ENCODE results near the gene EXOC2.

The EXOC2 gene

GRCh38 chr6:558959-559358 is 134.0 kb downstream of the EXOC2 start:
- DNase-seq (ENCODE audit: low read depth): no peak
- no peak overlapping the region for H3K4me3 ChIP-seq (ENCODE audit: low read depth, low read length)

GRCh38 chr6:558089-558488 is 134.8 kb downstream of the EXOC2 start:
- DNase-seq (ENCODE audit: low read depth): no peak

GRCh38 chr6:551829-552350 is 141.0 kb downstream of the EXOC2 start:
- no peak for DNase-seq (ENCODE audit: low read depth)

More at GRCh38 chr6:558089-558488, 134.8 kb downstream of the EXOC2 start:
- H3K4me3 ChIP-seq (ENCODE audit: low read depth, low read length): no peak overlapping the region

GRCh38 chr6:551405-551804 is 141.5 kb downstream of the EXOC2 start:
- DNase-seq (ENCODE audit: low read depth): peak; percentile 15
- H3K4me3 ChIP-seq (ENCODE audit: low read depth, low read length): no peak overlapping the region

More at GRCh38 chr6:551829-552350, 141.0 kb downstream of the EXOC2 start:
- no peak overlapping the region for H3K4me3 ChIP-seq (ENCODE audit: low read depth, low read length)

- no peak overlapping the region for H3K4me3 ChIP-seq (ENCODE audit: low read depth, low read length)
- DNase-seq (ENCODE audit: low read depth): no peak
Observed at GRCh38 chr6:549906-550305, 143.0 kb downstream of the EXOC2 start.

GRCh38 chr6:548517-548916 is 144.4 kb downstream of the EXOC2 start:
- no peak for DNase-seq (ENCODE audit: low read depth)
- no peak overlapping the region for H3K4me3 ChIP-seq (ENCODE audit: low read depth, low read length)

- DNase-seq (ENCODE audit: low read depth): no peak
- H3K4me3 ChIP-seq (ENCODE audit: low read depth, low read length): no peak overlapping the region
Observed at GRCh38 chr6:548091-548490, 144.8 kb downstream of the EXOC2 start.

GRCh38 chr6:540490-540889 is 152.4 kb downstream of the EXOC2 start:
- H3K4me3 ChIP-seq (ENCODE audit: low read depth, low read length): no peak overlapping the region
- no peak for DNase-seq (ENCODE audit: low read depth)

GRCh38 chr6:537114-537513 is 155.8 kb downstream of the EXOC2 start:
- DNase-seq (ENCODE audit: low read depth): no peak
- no peak overlapping the region for H3K4me3 ChIP-seq (ENCODE audit: low read depth, low read length)

GRCh38 chr6:530425-530824 is 162.5 kb downstream of the EXOC2 start:
- no peak overlapping the region for H3K4me3 ChIP-seq (ENCODE audit: low read depth, low read length)
- no peak for DNase-seq (ENCODE audit: low read depth)

- no peak for DNase-seq (ENCODE audit: low read depth)
- H3K4me3 ChIP-seq (ENCODE audit: low read depth, low read length): no peak overlapping the region
Observed at GRCh38 chr6:528989-529388, 163.9 kb downstream of the EXOC2 start.

- H3K4me3 ChIP-seq (ENCODE audit: low read depth, low read length): no peak overlapping the region
- DNase-seq (ENCODE audit: low read depth): no peak
Observed at GRCh38 chr6:527989-528673, 164.8 kb downstream of the EXOC2 start.

GRCh38 chr6:524803-525202 is 168.1 kb downstream of the EXOC2 start:
- H3K4me3 ChIP-seq (ENCODE audit: low read depth, low read length): no peak overlapping the region
- no peak for DNase-seq (ENCODE audit: low read depth)

- no peak for DNase-seq (ENCODE audit: low read depth)
- H3K4me3 ChIP-seq (ENCODE audit: low read depth, low read length): no peak overlapping the region
Observed at GRCh38 chr6:520820-521219, 172.1 kb downstream of the EXOC2 start.

GRCh38 chr6:518218-518617 is 174.7 kb downstream of the EXOC2 start:
- DNase-seq (ENCODE audit: low read depth): no peak
- H3K4me3 ChIP-seq (ENCODE audit: low read depth, low read length): no peak overlapping the region

GRCh38 chr6:516213-516612 is 176.7 kb downstream of the EXOC2 start:
- DNase-seq (ENCODE audit: low read depth): no peak
- H3K4me3 ChIP-seq (ENCODE audit: low read depth, low read length): no peak overlapping the region

- DNase-seq (ENCODE audit: low read depth): no peak
- no peak overlapping the region for H3K4me3 ChIP-seq (ENCODE audit: low read depth, low read length)
Observed at GRCh38 chr6:515267-515666, 177.7 kb downstream of the EXOC2 start.

- DNase-seq (ENCODE audit: low read depth): no peak
- no peak overlapping the region for H3K4me3 ChIP-seq (ENCODE audit: low read depth, low read length)
Observed at GRCh38 chr6:514396-514978, 178.5 kb downstream of the EXOC2 start.

- DNase-seq (ENCODE audit: low read depth): no peak
- H3K4me3 ChIP-seq (ENCODE audit: low read depth, low read length): no peak overlapping the region
Observed at GRCh38 chr6:513961-514360, 179.0 kb downstream of the EXOC2 start.

- no peak overlapping the region for H3K4me3 ChIP-seq (ENCODE audit: low read depth, low read length)
- no peak for DNase-seq (ENCODE audit: low read depth)
Observed at GRCh38 chr6:513058-513457, 179.9 kb downstream of the EXOC2 start.

GRCh38 chr6:511488-512137 is 181.3 kb downstream of the EXOC2 start:
- peak; percentile 3 for DNase-seq (ENCODE audit: low read depth)
- no peak overlapping the region for H3K4me3 ChIP-seq (ENCODE audit: low read depth, low read length)
